ENCODE results near the gene SAA1.

Gene SAA1

DNA sequence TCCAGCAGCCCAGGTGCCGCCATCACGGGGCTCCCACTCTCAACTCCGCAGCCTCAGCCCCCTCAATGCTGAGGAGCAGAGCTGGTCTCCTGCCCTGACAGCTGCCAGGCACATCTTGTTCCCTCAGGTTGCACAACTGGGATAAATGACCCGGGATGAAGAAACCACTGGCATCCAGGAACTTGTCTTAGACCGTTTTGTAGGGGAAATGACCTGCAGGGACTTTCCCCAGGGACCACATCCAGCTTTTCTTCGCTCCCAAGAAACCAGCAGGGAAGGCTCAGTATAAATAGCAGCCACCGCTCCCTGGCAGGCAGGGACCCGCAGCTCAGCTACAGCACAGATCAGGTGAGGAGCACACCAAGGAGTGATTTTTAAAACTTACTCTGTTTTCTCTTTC, at the start of gene SAA1:
SAA1 (plus strand) TSS at position 316 of the 400 bp plus-strand sequence. CDS start 624 bp downstream, outside the sequence.
- CTCF ChIA-PET = interaction anchor here (1.1 to 1.4 kb wide), 2 partner anchors 13 to 22 kb away, joined by 3 to 5 read pairs; no protein-coding TSS in a partner anchor
- DNase-seq (ENCODE audit: low read depth, low spot score) = no peak
- POLR2A ChIA-PET = no interaction called here
- no peak within 1 kb of the TSS for H3K4me3 ChIP-seq (ENCODE audit: low read depth, low read length)
- TF ChIP-seq CTCF (IDR thresholded peaks at IDR 0.05; ENCODE audit: insufficient read depth, low read length, missing control alignments) = no peak

DNA sequence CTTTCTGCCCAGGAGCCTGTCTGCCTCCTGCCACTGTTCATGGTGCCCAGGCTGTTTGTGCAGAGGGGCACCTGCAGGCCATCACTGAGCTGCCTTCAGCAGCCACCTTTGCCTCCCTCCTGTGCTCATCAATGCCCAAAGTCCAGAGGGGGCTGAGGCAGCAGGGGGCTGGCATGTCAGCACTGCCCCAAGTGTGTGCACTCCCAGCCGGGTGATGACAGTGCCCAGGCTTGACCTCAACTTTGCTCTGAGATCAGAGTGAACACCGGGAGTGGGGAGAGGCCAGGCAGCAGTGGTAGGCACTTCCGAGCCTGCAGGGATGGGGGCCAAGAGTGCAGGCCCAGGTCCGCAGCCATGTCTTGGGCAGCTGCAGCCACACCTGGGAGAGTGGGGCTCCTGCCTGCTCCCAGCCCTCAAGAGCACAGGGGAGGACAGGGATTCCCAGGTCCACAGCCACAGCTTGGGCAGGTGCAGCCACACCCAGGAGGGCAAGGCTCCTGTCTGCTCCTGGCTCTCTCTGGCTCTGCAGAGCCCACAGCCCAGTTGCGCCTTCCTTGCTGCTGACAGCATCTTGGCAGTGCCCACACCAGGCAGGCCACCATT, 44.7 kb upstream of the SAA1 start:
- no peak for DNase-seq (ENCODE audit: low read depth, low spot score)
- no peak overlapping the region for H3K4me3 ChIP-seq (ENCODE audit: low read depth, low read length)
- no peak for TF ChIP-seq CTCF (IDR thresholded peaks at IDR 0.05; ENCODE audit: insufficient read depth, low read length, missing control alignments)
- ChIA-PET CTCF (interaction anchor here (1.2 kb wide), 1 partner anchor 23 kb away, joined by 3 read pairs; no protein-coding TSS in a partner anchor), POLR2A (no interaction called here)

DNA sequence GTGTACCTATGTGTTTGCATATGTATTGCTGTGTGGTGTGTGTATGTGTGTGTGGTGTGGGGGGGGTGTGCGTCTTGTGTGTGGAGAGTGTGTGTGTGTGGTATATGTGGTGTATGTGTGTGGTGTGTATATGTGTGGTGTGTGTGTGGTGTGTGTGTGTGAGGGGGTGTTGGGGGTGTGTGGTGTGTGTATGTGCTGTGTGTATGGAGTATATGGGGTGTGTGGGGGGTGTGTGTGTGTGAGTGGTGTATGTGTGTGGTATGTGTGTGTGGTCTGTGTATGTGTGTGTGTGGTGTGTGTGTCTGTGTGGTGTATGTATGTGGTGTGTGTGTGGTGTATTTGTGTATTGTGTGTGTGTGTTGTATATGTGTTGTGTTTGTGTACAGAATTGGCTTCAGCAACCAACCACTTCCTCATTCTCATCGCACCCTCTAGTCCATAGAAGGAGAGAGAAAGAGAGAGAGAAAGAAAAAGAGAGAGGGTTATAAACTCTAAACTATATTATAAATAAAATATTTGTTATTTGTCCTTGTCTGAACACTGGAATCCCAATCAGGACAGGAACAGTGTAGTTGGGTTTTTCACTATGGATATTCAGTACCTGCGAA, 43.1 kb upstream of the SAA1 start:
- H3K4me3 ChIP-seq (ENCODE audit: low read depth, low read length) = no peak overlapping the region
- CTCF ChIA-PET = no interaction called here
- no peak for TF ChIP-seq CTCF (IDR thresholded peaks at IDR 0.05; ENCODE audit: insufficient read depth, low read length, missing control alignments)
- POLR2A ChIA-PET = no interaction called here
- DNase-seq (ENCODE audit: low read depth, low spot score) = no peak

- no peak for DNase-seq (ENCODE audit: low read depth, low spot score)
- ChIA-PET POLR2A (no interaction called here), CTCF (no interaction called here)
- H3K4me3 ChIP-seq (ENCODE audit: low read depth, low read length) = no peak overlapping the region
- TF ChIP-seq CTCF (IDR thresholded peaks at IDR 0.05; ENCODE audit: insufficient read depth, low read length, missing control alignments) = no peak
Observed at GRCh38 chr11:18223591-18224387, 42.3 kb upstream of the SAA1 start.

DNA sequence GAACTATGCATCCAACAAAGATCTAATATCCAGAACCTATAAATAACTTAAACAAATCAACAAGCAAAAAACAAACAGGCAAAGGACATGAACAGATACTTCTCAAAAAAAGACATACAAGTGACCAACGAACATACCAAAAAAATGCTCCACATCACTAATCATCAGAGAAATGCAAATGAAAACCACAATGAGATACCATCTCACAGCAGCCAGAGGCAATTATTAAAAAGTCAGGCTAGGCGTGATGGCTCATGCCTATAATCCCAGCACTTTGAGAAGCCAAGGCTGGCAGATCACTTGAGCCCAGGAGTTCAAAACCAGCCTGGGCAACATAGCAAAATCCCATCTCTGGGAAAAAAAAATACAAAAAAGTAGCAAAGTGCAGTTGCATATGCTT, 40.2 kb upstream of the SAA1 start:
- H3K4me3 ChIP-seq (ENCODE audit: low read depth, low read length) = no peak overlapping the region
- ChIA-PET POLR2A (no interaction called here), CTCF (interaction anchor here (0.6 kb wide), 1 partner anchor 10 kb away, joined by 3 read pairs; no protein-coding TSS in a partner anchor)
- DNase-seq (ENCODE audit: low read depth, low spot score) = no peak
- no peak for TF ChIP-seq CTCF (IDR thresholded peaks at IDR 0.05; ENCODE audit: insufficient read depth, low read length, missing control alignments)

DNA sequence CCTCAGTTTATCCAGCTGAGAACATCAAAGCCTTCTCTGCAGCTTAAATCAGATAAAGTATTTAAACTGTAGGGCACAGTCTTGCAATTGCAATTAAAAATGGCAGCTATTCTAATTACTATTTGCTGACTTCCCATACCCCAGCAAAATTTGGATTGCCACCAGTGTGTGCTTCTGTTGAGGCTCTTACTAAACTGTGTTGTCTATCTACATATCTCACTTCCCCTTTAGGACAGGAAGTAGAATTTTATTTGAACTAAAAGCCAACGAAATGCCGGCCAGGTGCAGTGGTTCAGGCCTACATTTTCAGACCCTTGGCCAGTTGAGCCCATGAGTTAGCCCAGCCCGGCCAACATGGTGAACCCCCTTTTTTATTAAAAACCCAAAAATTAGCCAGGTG, 36.6 kb upstream of the SAA1 start:
- DNase-seq (ENCODE audit: low read depth, low spot score) = no peak
- no peak overlapping the region for H3K4me3 ChIP-seq (ENCODE audit: low read depth, low read length)
- TF ChIP-seq CTCF (IDR thresholded peaks at IDR 0.05; ENCODE audit: insufficient read depth, low read length, missing control alignments) = no peak
- POLR2A ChIA-PET = no interaction called here
- CTCF ChIA-PET = no interaction called here
